Measurements from ENCODE around the gene ACOT7.
A peak's percentile ranks its signal among the peaks of the same experiment; 100 is the strongest.
"Not testable (repeated sequence)": the region's sequence is repeated elsewhere in the genome, so short reads cannot be mapped to it uniquely, and the experiment has no call there.

ACOT7 gene

DNA sequence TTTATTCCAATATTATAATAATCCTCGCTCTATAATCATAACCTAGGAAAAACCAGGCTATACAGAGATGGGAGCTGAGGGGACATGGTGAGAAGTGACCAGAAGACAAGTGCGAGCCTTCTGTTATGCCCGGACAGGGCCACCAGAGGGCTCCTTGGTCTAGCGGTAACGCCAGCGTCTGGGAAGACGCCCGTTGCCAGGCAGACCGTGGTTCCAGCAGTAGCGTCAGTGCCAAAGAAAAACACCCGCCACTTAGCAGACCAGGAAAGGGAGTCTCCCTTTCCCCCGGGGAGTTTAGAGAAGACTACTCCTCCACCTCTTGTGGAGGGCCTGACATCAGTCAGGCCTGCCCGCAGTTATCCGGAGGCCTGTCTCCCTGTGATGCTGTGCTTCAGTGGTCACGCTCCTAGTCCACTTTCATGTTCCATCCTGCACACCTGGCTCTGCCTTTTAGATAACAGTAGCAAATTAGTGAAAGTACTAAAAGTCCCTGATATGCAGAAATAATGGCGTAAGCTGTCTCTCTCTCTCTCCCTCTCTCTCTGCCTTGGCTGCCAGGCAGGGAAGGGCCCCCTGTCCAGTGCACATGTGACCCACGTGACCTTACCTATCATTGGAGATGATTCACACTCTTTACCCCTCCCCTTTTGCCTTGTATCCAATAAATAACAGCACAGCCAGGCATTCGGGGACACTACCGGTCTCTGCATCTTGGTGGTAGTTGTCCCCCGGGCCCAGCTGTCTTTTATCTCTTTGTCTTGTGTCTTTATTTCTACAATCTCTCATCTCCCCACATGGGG is 30.3 kb downstream of the ACOT7 start:
- H3K18ac ChIP-seq (ENCODE audit: low read length); H2BK15ac ChIP-seq (ENCODE audit: low read length); H2BK12ac ChIP-seq (ENCODE audit: low read length); H3K27ac ChIP-seq (replicated peaks; ENCODE audit: low read length); H3K4me2 ChIP-seq (ENCODE audit: insufficient read depth, low read length, poor library complexity, severe bottlenecking); H2AK5ac ChIP-seq (ENCODE audit: low read depth, low read length); H3K9ac ChIP-seq (ENCODE audit: low read depth, low read length, poor library complexity); H3K27me3 ChIP-seq (ENCODE audit: control insufficient read depth in 3 of 3, insufficient read depth in 3 of 3, low read depth in 1 of 3, low read length in 3 of 3); H2BK120ac ChIP-seq (ENCODE audit: low read depth, low read length); H3K14ac ChIP-seq (ENCODE audit: low read length); H4K8ac ChIP-seq (ENCODE audit: low read depth, low read length); H2BK5ac ChIP-seq (ENCODE audit: low read length); H3K23ac ChIP-seq (ENCODE audit: low read depth, low read length, poor library complexity); H3K4me3 ChIP-seq (ENCODE audit: low read length in 2 of 2); H2AFZ ChIP-seq (ENCODE audit: low read length); DNase-seq (ENCODE audit: low spot score); H3K4ac ChIP-seq (ENCODE audit: low read length); H4K91ac ChIP-seq (ENCODE audit: low read depth, low read length, poor library complexity): not testable (repeated sequence)
- Histone ChIP-seq H3K36me3 (replicated peaks in 1 of 2; ENCODE audit: control insufficient read depth in 2 of 2, insufficient read depth in 2 of 2, low read length in 2 of 2) (peaks cover 0 to 11% of the 10 kb centered on the region in 2 donors), H3K4me1 (ENCODE audit: control insufficient read depth in 2 of 2, insufficient read depth in 1 of 2, low read depth in 1 of 2, low read length in 2 of 2) (peaks cover 13 to 23% of the 10 kb centered on the region in 2 donors), H3K9me3 (replicated peaks in 1 of 2; ENCODE audit: control insufficient read depth in 2 of 2, insufficient read depth in 1 of 2, low read depth in 1 of 2, low read length in 2 of 2) (peaks cover 0 to 12% of the 10 kb centered on the region in 2 donors), H3K79me1 (ENCODE audit: low read depth, low read length) (peaks cover 13% of the 10 kb centered on the region)
- WGBS, 2 donors (ENCODE audit: extremely low coverage in 2 of 2, insufficient read length in 2 of 2, insufficient replicate concordance in 1 of 2), result no CpG with 5 or more reads among the region's 20 CpGs

DNA sequence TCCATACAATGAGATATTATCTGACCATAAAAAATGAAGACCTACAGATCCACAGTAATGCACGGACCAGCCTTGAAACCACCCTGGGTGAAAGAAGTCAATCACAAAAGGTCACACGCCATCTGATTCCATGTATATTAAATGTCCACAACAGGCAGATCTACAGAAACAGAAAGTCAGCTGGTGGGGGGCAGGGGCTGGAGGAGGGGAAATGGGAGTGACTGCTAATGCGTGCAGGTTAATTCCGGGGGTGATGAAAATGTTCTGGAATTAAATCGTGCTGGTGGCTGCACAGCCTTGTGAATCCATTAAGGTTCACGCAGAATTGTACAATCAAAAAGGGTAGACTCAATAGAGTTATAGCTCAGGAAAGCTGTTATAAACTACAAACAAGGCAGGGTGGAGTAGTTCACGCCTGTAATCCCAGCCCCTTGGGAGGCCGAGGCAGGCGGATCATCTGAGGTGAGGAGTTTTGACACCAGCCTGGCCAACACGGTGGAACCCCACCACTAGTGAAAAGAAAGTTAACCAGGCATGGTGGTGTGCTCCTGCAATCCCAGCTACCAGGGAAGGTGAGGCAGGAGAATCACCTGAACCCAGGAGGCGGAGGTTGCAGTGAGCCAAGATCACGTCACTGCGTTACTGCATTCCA is 32.3 kb downstream of the ACOT7 start:
- Histone ChIP-seq H3K23ac (ENCODE audit: low read depth, low read length, poor library complexity) (no peak overlapping the region), H3K27ac (replicated peaks; ENCODE audit: low read length) (no peak overlapping the region)
- WGBS, 2 donors (ENCODE audit: extremely low coverage in 2 of 2, insufficient read length in 2 of 2, insufficient replicate concordance in 1 of 2), result no CpG with 5 or more reads among the region's 13 CpGs

DNA sequence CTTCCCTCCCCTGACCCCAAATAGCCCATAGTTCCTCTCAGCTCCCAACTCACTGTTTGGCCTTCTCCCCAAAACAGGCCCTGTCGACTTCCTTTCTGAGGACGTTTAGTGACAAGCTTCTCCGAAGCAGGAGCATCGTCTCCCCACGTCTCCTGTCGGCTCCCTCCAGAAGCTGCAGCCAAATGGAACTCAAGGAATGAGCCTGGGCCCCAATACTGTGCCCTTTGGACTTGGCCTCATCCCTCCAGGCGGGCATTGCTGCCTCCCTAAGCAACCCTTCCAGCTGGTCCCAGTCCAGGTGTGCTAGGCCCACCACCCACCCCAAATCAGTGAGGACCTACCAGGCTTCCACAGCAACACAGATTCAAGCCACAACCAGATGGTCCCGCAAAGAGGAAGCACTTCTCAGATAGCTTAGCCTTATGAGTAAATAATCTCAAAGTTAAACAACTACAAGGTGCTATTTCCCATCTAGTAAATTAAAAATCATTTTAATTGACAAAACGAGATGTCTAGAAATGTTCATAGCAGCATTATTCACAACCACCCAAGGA is 33.0 kb downstream of the ACOT7 start:
- H3K4me1 ChIP-seq (ENCODE audit: control insufficient read depth in 2 of 2, insufficient read depth in 1 of 2, low read depth in 1 of 2, low read length in 2 of 2), result peaks cover 13 to 23% of the 10 kb centered on the region in 2 donors
- peak overlapping the region; percentile 85 for H2AK5ac ChIP-seq (ENCODE audit: low read depth, low read length)
- no peak overlapping the region for H3K27ac ChIP-seq (replicated peaks; ENCODE audit: low read length)
- no peak overlapping the region for H2AFZ ChIP-seq (ENCODE audit: low read length)
- no peak overlapping the region for H2BK120ac ChIP-seq (ENCODE audit: low read depth, low read length)
- no peak overlapping the region for H4K8ac ChIP-seq (ENCODE audit: low read depth, low read length)
- H3K4me2 ChIP-seq (ENCODE audit: insufficient read depth, low read length, poor library complexity, severe bottlenecking), result no peak overlapping the region
- H3K27me3 ChIP-seq (ENCODE audit: control insufficient read depth in 3 of 3, insufficient read depth in 3 of 3, low read depth in 1 of 3, low read length in 3 of 3), result no peaks in the 10 kb centered on the region
- H3K18ac ChIP-seq (ENCODE audit: low read length), result no peak overlapping the region
- peaks cover 1 to 11% of the 10 kb centered on the region in 2 donors for H3K36me3 ChIP-seq (replicated peaks in 1 of 2; ENCODE audit: control insufficient read depth in 2 of 2, insufficient read depth in 2 of 2, low read length in 2 of 2)
- no peak overlapping the region for H3K4ac ChIP-seq (ENCODE audit: low read length)
- H2BK12ac ChIP-seq (ENCODE audit: low read length), result no peak overlapping the region
- no peak overlapping the region for H3K4me3 ChIP-seq (ENCODE audit: low read length in 2 of 2)
- no peak overlapping the region for H4K91ac ChIP-seq (ENCODE audit: low read depth, low read length, poor library complexity)
- H3K14ac ChIP-seq (ENCODE audit: low read length), result no peak overlapping the region
- H3K23ac ChIP-seq (ENCODE audit: low read depth, low read length, poor library complexity), result no peak overlapping the region
- H3K9ac ChIP-seq (ENCODE audit: low read depth, low read length, poor library complexity), result no peak overlapping the region
- no peak for DNase-seq (ENCODE audit: low spot score)
- peaks cover 0 to 12% of the 10 kb centered on the region in 2 donors for H3K9me3 ChIP-seq (replicated peaks in 1 of 2; ENCODE audit: control insufficient read depth in 2 of 2, insufficient read depth in 1 of 2, low read depth in 1 of 2, low read length in 2 of 2)
- whole genome bisulfite sequencing, 2 donors (ENCODE audit: extremely low coverage in 2 of 2, insufficient read length in 2 of 2, insufficient replicate concordance in 1 of 2), result no CpG with 5 or more reads among the region's 9 CpGs
- peaks cover 14% of the 10 kb centered on the region for H3K79me1 ChIP-seq (ENCODE audit: low read depth, low read length)
- no peak overlapping the region for H2BK15ac ChIP-seq (ENCODE audit: low read length)
- no peak overlapping the region for H2BK5ac ChIP-seq (ENCODE audit: low read length)

More for the DNA sequence above, 32.3 kb downstream of the ACOT7 start:
- Histone ChIP-seq H4K8ac (ENCODE audit: low read depth, low read length) (no peak overlapping the region), H3K4me3 (ENCODE audit: low read length in 2 of 2) (no peak overlapping the region), H2AFZ (ENCODE audit: low read length) (no peak overlapping the region), H3K18ac (ENCODE audit: low read length) (no peak overlapping the region), H3K4ac (ENCODE audit: low read length) (no peak overlapping the region), H3K9ac (ENCODE audit: low read depth, low read length, poor library complexity) (no peak overlapping the region), H3K79me1 (ENCODE audit: low read depth, low read length) (peaks cover 11% of the 10 kb centered on the region), H3K9me3 (replicated peaks in 1 of 2; ENCODE audit: control insufficient read depth in 2 of 2, insufficient read depth in 1 of 2, low read depth in 1 of 2, low read length in 2 of 2) (peaks cover 0 to 12% of the 10 kb centered on the region in 2 donors), H2BK120ac (ENCODE audit: low read depth, low read length) (no peak overlapping the region), H2BK5ac (ENCODE audit: low read length) (no peak overlapping the region), H2BK15ac (ENCODE audit: low read length) (no peak overlapping the region), H3K27me3 (ENCODE audit: control insufficient read depth in 3 of 3, insufficient read depth in 3 of 3, low read depth in 1 of 3, low read length in 3 of 3) (no peaks in the 10 kb centered on the region), H3K14ac (ENCODE audit: low read length) (no peak overlapping the region), H3K36me3 (replicated peaks in 1 of 2; ENCODE audit: control insufficient read depth in 2 of 2, insufficient read depth in 2 of 2, low read length in 2 of 2) (peaks cover 0 to 11% of the 10 kb centered on the region in 2 donors), H2AK5ac (ENCODE audit: low read depth, low read length) (no peak overlapping the region), H3K4me1 (ENCODE audit: control insufficient read depth in 2 of 2, insufficient read depth in 1 of 2, low read depth in 1 of 2, low read length in 2 of 2) (peaks cover 13 to 23% of the 10 kb centered on the region in 2 donors), H2BK12ac (ENCODE audit: low read length) (no peak overlapping the region), H4K91ac (ENCODE audit: low read depth, low read length, poor library complexity) (no peak overlapping the region), H3K4me2 (ENCODE audit: insufficient read depth, low read length, poor library complexity, severe bottlenecking) (no peak overlapping the region)
- no peak for DNase-seq (ENCODE audit: low spot score)

DNA sequence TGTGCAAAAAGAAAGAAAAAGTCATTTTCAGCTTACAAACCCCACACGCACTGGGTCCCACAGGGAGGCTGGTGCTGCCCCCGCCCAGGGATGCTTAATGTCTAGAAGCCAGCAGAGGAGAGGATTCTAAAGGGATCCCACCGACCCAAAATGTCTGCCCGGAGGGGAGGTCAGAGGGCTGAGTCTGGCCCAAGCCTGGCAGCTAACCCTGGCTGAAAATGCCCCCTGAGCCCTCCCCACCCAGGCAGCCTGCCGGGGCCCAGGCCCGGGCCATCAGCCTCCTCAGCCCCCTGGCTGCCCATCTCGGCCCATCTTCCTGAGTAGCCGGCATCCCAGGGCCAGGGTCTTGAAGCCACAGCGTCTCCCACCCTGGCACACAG is 33.5 kb downstream of the ACOT7 start:
- peaks cover 13 to 23% of the 10 kb centered on the region in 2 donors for H3K4me1 ChIP-seq (ENCODE audit: control insufficient read depth in 2 of 2, insufficient read depth in 1 of 2, low read depth in 1 of 2, low read length in 2 of 2)
- peak overlapping the region; percentile 62 for H3K27ac ChIP-seq (replicated peaks; ENCODE audit: low read length)
- no peak overlapping the region for H4K91ac ChIP-seq (ENCODE audit: low read depth, low read length, poor library complexity)
- peaks cover 16% of the 10 kb centered on the region for H3K79me1 ChIP-seq (ENCODE audit: low read depth, low read length)
- no peak overlapping the region for H3K9ac ChIP-seq (ENCODE audit: low read depth, low read length, poor library complexity)
- H2AK5ac ChIP-seq (ENCODE audit: low read depth, low read length), result peak overlapping the region; percentile 85
- no peak for DNase-seq (ENCODE audit: low spot score)
- no peak overlapping the region for H2AFZ ChIP-seq (ENCODE audit: low read length)
- H2BK12ac ChIP-seq (ENCODE audit: low read length), result no peak overlapping the region
- H2BK15ac ChIP-seq (ENCODE audit: low read length), result peak overlapping the region; percentile 42
- H2BK5ac ChIP-seq (ENCODE audit: low read length), result no peak overlapping the region
- no peak overlapping the region for H3K4ac ChIP-seq (ENCODE audit: low read length)
- no peak overlapping the region for H3K4me2 ChIP-seq (ENCODE audit: insufficient read depth, low read length, poor library complexity, severe bottlenecking)
- no peak overlapping the region for H2BK120ac ChIP-seq (ENCODE audit: low read depth, low read length)
- H3K27me3 ChIP-seq (ENCODE audit: control insufficient read depth in 3 of 3, insufficient read depth in 3 of 3, low read depth in 1 of 3, low read length in 3 of 3), result no peaks in the 10 kb centered on the region
- no CpG with 5 or more reads among the region's 9 CpGs for WGBS, 2 donors (ENCODE audit: extremely low coverage in 2 of 2, insufficient read length in 2 of 2, insufficient replicate concordance in 1 of 2)
- no peak overlapping the region for H4K8ac ChIP-seq (ENCODE audit: low read depth, low read length)
- H3K36me3 ChIP-seq (replicated peaks in 1 of 2; ENCODE audit: control insufficient read depth in 2 of 2, insufficient read depth in 2 of 2, low read length in 2 of 2), result peaks cover 1 to 11% of the 10 kb centered on the region in 2 donors
- H3K14ac ChIP-seq (ENCODE audit: low read length), result no peak overlapping the region
- H3K9me3 ChIP-seq (replicated peaks in 1 of 2; ENCODE audit: control insufficient read depth in 2 of 2, insufficient read depth in 1 of 2, low read depth in 1 of 2, low read length in 2 of 2), result peaks cover 0 to 12% of the 10 kb centered on the region in 2 donors
- no peak overlapping the region for H3K23ac ChIP-seq (ENCODE audit: low read depth, low read length, poor library complexity)
- H3K4me3 ChIP-seq (ENCODE audit: low read length in 2 of 2), result no peak overlapping the region
- peak overlapping the region; percentile 58 for H3K18ac ChIP-seq (ENCODE audit: low read length)

All from neuronal stem cell (in vitro differentiated cells).